Astrocyte of the hippocampus (primary cell): ENCODE data around the gene CRB3.

ENCODE experiments used
- DNase-seq: peaks from one replicate; pipeline ENCODE4 v3.0.0; 2011; ENCODE audit warnings: low read depth, low spot score

CRB3 gene

GRCh38 chr19:6466526-6467248, 2.6 kb downstream of the CRB3 start:
- no peak for DNase-seq

GRCh38 chr19:6467384-6467783, 3.3 kb downstream of the CRB3 start:
- no peak for DNase-seq

DNA sequence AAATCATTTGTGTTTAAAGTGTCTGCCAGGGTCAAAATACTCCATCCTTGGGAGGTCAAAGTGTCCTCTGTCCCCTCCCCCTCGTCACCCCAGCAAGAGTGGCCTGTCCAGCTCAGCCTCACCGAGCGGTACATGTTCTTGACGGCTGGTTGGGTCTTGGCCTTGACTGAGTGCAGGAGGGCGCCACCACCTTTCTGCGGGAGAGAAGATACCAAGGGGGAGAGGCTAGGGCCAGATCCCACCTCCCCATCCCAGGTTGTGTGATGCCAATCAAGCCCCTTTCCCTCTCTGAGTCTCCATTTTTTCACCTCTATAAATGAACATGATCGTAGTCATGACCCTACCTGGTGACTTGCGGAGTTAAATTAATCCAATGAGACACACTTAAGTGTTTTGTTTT, 6.1 kb downstream of the CRB3 start:
- no peak for DNase-seq

DNA sequence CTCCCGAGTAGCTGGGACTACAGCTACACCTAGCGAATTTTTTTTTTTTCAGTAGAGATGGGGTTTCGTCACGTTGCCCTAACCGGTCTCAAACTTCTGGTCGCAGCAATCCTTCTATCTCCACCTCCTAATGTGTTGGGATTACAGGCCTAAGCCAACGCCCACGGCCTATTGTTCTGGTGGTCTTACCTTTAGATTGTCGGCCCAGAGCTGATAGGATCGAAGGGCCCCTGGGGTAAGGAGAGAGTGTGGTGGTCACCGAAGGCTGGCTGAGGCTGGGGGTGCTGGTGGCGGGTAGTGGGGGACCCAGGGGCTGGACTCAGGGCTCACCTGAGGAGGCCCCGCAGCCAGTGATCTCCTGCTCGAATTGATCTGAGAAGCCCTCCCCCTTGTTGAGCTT, 7.0 kb downstream of the CRB3 start:
- DNase-seq: no peak

- DNase-seq: no peak
Observed at GRCh38 chr19:6472713-6473112, 8.6 kb downstream of the CRB3 start.

DNA sequence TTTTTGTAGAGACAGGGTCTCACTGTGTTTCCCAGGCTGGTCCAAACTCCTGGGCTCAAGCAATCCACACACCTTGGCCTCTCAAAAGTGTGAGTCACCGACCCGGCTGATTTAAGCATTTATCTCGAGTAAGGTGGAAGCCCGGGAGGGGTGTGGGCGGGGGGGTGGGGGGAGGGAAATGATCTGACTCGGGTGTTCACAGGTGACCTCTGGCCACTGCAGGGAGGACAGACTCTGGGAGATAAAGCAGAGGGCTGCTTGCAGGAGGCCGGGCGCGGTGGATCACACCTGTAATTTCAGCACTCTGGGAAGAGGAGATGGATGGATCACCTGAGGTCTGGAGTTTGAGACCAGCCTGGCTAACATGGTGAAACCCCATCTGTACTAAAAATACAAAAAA, 9.6 kb downstream of the CRB3 start:
- DNase-seq: no peak

DNA sequence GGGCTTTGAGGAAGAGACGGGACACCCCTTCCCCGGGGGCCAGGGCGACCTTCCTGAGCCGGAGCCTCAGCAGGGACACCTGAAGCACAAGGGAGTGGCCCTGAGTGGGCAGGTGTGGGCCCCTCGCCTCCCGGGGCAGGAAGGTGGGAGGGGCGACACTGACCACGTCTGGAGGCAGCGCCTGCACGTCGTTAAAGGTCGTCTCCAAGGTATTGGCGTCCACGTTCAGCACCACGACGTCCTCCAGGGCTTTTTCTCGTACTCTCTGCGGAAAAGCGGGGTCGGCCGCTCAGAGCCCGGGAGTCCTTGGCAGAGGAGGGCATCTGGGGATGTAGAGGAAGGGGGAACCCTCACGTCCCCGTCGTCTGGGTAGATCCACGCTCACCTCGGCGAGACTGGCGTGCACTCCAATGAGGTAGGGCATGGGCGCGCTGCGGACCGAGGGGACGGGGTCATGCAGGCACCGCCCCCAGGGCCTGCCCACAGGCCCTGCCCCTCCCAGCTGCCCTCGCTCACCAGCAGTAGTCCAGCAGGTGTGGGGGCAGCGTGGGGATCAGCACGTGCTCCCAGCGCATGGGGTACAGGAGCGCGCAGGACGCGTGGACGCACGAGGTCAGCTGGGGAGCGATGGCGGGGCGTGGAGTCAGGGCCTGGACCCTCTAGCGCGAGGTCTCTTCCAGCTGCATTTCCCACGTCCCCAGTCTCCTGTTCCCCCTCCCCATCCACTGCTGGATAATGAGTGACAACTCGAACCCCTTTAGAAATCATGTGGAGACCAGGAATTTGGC, 11.4 kb downstream of the CRB3 start:
- no peak for DNase-seq

GRCh38 chr19:6476155-6476895, 12.3 kb downstream of the CRB3 start:
- peak; percentile 49 for DNase-seq

GRCh38 chr19:6476896-6477431, 12.9 kb downstream of the CRB3 start:
- DNase-seq: no peak

- DNase-seq: no peak
Observed at GRCh38 chr19:6478815-6479214, 14.7 kb downstream of the CRB3 start.

DNA sequence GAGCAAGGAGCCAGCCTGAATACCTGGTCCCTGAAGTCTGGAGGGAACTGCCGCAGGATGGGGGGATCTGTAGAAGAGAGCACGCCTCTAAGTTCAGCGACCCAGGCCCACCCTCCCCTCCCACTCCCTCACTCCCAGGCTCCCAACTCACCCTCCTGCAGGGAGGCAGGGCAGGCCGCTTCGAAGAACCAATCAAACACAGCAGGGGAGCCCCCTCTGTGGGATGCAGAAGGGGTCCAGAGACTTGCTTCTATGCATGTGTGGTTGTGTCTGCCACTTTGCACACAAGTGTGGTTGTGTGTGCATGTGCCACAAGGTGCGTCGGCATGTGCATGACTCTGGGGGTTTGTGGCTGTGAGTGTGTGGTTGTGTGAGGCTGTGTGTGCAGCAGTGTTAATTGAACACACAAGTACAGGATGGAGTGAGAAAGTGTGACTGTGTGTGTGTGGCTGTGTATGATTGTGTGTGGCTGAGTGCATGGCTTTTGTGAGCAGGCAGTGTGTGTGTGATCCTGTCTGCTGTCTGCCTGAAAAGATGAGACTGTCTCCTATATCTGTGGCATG, 15.8 kb downstream of the CRB3 start:
- DNase-seq: no peak

GRCh38 chr19:6480848-6481415, 16.9 kb downstream of the CRB3 start:
- DNase-seq: no peak

GRCh38 chr19:6481541-6482342, 17.7 kb downstream of the CRB3 start, which contains the start of gene DENND1C:
TSS of gene DENND1C (minus strand) at chr19:6481787. CDS start at chr19:6481695, 92 bp downstream.
- no peak for DNase-seq

DNA sequence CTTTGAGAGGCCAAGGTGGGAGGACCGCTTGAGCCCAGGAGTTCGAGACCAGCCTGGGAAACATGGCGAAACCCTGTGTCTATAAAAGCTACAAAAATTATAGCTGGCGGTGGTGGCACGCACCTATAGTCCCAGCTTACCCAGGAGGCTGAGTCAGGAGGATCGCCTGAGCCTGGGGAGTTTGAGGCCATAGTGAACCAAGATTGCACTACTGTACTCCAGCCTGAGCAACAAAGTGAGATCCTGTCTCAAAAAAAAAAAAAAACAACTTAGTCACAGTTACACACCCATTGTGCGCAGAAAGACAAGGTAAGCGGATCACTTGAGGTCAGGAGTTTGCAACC, 18.2 kb downstream of the CRB3 start:
- no peak for DNase-seq

DNA sequence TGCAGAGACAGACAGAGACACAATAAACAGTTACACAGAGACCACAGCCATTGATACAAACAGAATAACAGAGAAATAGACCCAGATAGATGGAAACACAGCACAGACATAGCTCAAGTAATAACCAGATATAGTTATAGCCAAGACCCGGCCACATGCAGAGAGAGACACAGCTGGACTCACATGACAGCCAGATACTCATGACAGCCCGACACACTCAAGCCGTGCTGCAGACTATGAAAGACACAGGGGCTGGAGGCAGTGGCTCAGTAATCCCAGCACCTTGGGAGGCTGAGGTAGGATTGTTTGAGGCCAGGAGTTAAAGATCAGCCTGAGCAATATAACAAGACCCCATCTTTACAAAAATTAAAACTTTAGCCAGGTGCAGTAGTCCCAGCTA, 19.2 kb downstream of the CRB3 start:
- DNase-seq: no peak

DNA sequence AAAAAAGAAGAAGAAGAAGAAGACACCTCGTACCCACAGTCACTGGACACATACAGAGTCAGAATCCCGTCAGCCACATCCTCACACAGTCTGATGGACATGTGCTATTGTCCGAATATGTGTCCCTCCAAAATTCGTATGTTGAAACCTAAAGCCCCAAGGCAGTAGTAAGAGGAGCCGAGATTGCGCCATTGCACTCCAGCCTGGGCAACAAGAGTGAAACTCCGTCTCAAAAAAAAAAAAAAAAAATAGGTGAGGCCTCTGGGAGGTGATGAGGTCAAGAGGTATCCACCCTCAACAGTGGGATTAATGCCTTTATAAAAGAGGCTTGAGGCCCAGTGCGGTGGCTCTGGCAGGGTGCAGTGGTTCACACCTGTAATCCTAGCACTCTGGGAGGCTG, 20.2 kb downstream of the CRB3 start:
- DNase-seq: no peak

GRCh38 chr19:6484831-6485230, 20.8 kb downstream of the CRB3 start:
- no peak for DNase-seq

DNA sequence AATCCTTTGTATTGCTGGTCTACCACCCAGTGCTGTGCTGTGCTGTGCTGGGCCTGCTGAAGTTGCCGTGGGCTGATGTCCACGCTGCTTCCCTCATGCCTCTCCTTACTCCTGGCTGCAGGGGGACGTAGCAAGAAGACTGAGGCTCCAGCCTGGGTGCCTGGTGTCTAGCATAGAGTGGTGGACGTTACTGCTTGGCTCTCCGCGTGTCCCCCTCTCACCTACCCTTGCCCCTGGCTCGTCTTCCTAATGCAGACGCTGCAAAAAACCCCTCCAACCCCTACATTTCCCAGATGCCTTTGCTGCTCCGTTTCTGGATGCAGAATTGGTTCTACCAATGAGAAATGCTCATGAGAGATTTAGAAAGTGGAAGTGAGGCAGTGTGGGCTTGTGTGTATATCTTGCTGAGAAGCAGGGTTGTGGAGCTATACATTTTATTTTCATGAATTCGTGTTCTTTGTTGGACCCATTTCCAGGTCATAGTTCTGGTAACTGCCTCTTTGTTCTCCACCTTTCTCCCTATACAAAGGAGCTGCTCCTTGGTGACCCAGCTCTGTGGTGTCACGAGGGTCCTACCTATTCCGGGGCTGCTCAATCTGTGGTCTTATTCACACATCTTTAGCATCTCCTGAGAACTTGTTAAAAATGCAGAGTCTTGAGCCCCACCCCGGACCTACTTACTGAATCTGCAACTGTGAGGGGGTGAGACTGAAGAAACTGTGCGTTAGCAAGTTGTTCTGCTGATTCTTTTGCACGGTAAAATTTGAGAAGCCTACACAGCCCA, 25.4 kb downstream of the CRB3 start:
- DNase-seq: no peak

- no peak for DNase-seq
Observed at GRCh38 chr19:6490134-6490533, 26.1 kb downstream of the CRB3 start.
